Skin epidermis (tissue), 12 donors: ENCODE data around the gene PLPP4.

Source experiments
- H3K27ac ChIP-seq, 21 experiments: fragments of 200-600 bp; sonication (generic) in 11 of 21; one replicate each; pipeline ENCODE4 v1.5.0; 2020; ENCODE audit warnings: mild to moderate bottlenecking in 3 of 21, inconsistent platforms in 2 of 21, moderate library complexity in 2 of 21
- H3K4me3 ChIP-seq, 7 experiments: fragments of 200-600 bp; sonication (generic) in 2 of 7; one replicate each; pipeline ENCODE4 v1.5.0; 2020; ENCODE audit warnings: inconsistent platforms in 2 of 7, mild to moderate bottlenecking in 2 of 7, moderate library complexity in 1 of 7

PLPP4 gene

GRCh38 chr10:120555842-120556532 is 99.0 kb downstream of the PLPP4 start:
- no peak overlapping the region for H3K4me3 ChIP-seq
- no peak overlapping the region for H3K27ac ChIP-seq

DNA sequence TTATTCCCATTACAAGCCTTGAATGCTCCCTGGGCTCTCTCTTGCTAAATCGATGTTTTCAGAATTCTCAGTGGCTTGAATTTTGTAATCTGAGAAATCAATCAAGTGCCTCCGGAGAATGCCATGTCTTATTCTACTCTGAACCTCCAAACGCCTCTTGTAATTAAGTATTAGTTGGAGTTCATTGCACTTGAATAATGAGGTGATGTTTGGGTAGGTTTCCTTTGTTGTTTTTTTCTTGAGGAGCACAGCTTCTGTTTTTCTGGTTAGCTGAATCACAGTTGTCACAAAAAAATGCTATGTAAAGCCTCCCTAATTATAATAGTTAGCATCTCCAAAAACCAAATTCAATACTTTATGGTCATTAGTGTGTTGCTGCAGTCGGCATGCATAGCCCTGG is 100.3 kb downstream of the PLPP4 start:
- no peak overlapping the region for H3K27ac ChIP-seq
- no peak overlapping the region for H3K4me3 ChIP-seq

DNA sequence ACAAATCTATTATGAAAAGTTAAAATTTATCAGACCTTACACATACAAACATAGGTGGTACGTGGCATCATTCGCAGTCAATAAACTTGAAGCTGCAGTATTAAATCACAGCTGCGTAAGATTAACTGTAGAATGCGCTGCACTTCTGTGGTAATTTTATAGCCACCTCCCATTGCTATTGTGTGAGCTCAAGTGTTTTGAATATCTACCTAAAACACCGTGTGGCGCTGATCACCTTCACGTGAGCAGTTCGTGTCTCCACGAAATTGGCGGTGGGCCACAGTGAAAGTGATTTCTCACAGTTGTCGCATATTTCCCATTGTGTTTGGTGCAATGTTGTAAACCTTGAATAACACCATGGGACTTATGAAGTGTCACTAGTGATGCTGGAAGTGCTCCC is 102.8 kb downstream of the PLPP4 start:
- Histone ChIP-seq H3K4me3 (no peak overlapping the region), H3K27ac (no peak overlapping the region)

DNA sequence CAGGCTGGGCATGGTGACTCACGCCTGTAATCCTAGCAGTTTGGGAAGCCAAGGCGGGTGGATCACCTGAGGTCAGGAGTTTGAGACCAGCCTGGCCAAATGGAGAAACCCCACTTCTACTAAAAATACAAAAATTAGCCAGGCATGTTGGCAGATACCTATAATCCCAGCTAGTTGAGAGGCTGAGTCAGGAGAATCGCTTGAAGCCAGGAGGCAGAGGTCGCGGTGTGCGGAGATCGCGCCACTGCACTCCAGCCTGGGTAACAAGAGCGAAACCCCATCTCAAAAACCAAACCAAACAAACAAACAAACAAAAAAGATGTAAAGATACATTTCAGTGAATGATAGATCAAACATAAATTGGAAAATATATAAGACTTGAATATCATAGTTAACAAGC is 105.9 kb downstream of the PLPP4 start:
- no peak overlapping the region for H3K4me3 ChIP-seq
- no peak overlapping the region for H3K27ac ChIP-seq

GRCh38 chr10:120570418-120570817 is 113.4 kb downstream of the PLPP4 start:
- H3K27ac ChIP-seq = no peak overlapping the region
- H3K4me3 ChIP-seq = no peak overlapping the region

GRCh38 chr10:120571266-120571665 is 114.2 kb downstream of the PLPP4 start:
- H3K27ac ChIP-seq = no peak overlapping the region
- H3K4me3 ChIP-seq = no peak overlapping the region

DNA sequence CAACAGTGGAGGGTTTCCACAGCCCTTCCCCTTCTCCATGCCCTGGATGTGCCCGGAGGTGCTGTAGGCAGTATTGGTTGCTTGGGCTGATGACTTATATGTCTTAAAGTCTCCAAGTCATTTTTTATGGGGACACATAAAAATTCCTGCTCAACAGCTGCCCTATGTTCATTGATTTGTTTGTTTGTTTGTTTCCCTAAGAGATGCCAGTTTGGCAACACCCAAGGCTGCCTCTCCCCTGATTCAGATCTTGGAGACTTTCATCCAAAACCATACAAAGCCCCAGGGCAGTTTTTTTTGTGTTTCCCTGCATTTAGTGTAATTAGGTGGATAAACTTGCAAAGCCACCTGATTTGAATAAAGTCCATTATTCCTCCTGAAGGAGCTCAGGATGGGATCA is 115.3 kb downstream of the PLPP4 start:
- no peak overlapping the region for H3K4me3 ChIP-seq
- H3K27ac ChIP-seq = no peak overlapping the region

- H3K27ac ChIP-seq = no peak overlapping the region
- H3K4me3 ChIP-seq = no peak overlapping the region
Measured at GRCh38 chr10:120573355-120573754, 116.3 kb downstream of the PLPP4 start.

DNA sequence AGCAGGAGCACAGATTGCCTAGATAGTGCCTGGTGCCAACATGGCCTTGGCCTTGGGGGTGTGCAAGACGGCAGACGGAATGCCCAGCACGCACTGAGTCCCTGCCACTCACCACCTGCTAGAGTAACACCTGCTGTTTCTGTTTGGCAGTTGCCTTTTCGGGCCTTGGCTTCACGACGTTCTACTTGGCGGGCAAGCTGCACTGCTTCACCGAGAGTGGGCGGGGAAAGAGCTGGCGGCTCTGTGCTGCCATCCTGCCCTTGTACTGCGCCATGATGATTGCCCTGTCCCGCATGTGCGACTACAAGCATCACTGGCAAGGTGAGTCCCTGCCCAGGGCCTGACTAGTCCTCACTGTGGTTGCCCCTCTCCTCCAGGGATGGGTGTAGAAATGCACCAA is 118.0 kb downstream of the PLPP4 start:
- Histone ChIP-seq H3K27ac (no peak overlapping the region), H3K4me3 (no peak overlapping the region)

DNA sequence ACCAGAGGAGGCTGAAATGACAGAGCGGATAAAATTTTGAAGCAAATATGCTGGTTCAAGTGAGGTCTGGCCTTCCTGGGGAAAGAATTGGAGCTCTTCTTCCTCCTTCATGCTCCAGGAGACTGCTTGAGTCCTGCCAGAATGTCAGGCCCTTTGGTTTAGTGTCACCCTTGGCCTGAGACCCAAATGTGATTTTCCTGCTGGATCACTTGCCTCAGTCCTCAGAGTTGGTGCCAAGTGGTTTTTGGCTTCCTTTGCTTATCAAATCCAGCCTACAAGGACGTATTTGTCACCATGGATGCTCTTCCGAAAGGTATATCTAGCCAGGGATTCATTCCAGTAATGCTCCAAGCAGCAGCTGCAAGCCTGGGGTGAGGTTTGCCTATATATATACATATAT is 118.4 kb downstream of the PLPP4 start:
- no peak overlapping the region for H3K27ac ChIP-seq

GRCh38 chr10:120578134-120578533 is 121.1 kb downstream of the PLPP4 start:
- Histone ChIP-seq H3K27ac (no peak overlapping the region), H3K4me3 (no peak overlapping the region)

More for the DNA sequence above, 118.4 kb downstream of the PLPP4 start:
- no peak overlapping the region for H3K4me3 ChIP-seq

DNA sequence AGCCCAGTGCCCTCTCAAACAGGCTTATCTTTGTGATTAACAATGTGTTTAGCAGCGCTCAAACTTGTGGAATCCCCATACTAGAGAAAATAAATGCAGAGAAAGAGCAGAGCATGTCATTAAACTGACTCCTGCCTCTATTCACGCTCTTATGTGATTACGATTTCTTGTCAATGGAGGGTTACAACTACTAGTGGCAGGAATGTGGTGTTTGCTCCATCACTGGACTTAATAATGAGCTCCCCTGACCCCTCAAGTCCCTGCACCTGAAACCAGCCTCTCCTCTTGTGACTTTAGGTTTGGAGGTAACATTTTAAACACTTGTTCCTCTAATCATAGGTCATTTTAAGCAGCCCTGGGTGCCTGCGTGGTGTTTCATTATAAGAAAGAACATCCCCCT is 121.9 kb downstream of the PLPP4 start:
- Histone ChIP-seq H3K27ac (no peak overlapping the region), H3K4me3 (no peak overlapping the region)

DNA sequence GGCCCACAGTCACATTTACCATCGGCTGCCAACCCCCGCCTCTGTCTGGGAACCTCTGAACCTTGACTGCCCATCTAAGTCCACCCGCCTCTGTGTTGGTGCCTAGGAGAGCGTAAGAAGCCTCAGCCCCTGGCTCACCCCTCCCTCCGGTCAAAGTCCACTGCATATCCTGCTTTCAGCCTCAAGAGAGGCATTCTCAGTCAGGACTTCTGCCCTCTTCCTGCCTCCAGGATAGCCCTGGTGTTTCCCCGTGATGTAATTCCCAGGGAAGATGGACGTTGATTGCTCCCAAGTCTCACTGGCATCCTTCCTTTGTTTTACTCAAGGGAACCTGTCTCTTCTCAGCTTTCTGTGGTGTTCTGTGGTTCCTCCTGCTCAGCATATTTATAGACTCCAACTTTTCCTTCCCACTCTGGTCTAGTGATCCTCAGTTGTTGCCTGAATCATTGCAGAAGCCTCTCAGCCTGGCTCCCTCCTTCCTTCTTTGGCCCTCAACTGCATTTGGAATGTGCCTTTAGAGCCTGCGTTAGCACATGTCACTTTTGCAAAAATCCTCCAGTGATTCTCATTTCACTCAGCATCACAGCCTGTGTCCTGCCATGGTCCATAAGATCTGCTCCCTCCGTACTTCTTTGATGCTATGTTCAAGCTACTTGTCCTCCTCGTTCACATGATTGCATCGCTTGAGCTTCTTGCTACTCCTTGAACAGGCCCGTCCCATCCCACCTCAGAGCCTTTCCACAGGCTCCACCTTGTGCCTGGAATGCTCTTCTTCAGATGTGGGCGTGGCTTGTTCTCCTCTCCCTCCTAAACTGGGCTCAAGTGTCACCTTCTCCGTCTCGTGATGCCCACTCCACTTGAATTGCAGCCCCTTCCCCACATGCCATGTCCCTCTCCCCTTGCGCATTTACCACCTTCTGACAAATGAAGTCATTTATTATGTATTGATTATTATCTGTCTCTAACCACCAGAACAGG is 124.2 kb downstream of the PLPP4 start:
- H3K4me3 ChIP-seq = no peak overlapping the region
- no peak overlapping the region for H3K27ac ChIP-seq

DNA sequence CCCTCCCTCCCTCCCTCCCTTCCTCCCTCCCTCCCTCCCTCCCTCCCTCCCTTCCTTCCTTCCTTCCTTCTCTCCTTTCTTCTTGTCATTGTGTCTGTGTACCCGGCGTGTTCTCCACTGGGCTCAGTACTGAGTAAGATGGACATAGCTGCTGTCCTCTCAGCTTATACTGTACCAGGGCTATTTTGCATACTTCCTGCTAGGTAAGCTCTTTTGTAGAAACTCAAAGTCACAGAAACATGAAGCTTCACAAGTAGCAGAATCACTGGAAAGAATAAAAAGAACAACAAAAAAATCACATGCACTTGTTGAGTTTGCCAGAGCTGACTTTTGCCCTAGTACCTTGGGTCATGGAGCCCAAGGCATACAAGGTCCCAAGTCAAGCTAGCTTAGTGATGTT is 125.7 kb downstream of the PLPP4 start:
- Histone ChIP-seq H3K4me3 (no peak overlapping the region), H3K27ac (no peak overlapping the region)

DNA sequence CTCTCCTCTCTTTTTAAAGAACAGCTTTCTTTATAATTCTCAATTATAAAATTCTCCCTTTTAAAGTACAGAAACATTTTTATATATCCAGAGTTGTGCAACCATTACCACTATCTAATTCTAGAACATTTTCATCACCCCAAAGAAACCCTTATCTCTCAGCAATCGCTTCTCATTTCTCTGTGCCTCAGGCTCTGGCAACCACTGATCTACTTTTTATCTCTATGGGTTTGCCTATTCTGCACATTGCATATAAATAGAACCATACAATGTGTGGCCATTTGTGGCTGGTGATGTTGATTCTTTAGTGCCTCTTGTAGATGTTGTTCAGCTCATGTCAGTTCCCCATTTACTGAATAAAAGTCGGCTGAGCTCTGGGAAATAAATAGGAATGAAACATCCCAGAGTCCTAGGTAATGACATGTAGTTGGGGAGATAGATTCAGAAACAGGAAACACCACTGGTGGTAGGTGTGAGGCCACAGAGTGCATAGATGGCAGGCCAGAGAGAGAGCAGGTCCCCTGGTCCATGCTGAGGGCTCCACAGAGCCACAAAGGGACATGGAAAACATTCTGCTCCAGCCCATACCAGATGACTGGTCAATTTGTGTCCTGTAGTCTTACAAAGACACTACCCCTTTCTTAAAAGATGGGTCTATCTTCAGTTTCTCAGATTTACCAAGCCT is 126.5 kb downstream of the PLPP4 start:
- H3K4me3 ChIP-seq = no peak overlapping the region

DNA sequence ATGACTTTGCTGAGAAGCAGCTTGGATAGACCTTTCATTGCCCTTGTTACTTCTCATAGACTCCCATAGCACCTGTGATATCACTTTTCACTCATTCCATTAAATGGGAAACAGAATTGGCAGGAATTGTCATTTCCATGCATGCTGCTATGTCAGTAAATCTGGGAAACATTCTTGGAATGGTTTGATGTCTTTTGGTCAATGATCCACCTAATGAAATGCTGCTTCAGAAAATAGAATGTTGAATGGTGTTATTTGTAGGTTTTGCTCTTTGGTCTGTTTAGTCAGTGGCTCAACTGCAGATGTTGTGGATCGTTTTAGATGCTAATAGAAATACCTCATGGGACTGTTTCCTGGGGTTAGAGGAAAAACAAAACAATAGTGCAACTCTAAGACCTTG is 127.8 kb downstream of the PLPP4 start:
- Histone ChIP-seq H3K27ac (no peak overlapping the region), H3K4me3 (no peak overlapping the region)

More for the DNA sequence above, 126.5 kb downstream of the PLPP4 start:
- H3K27ac ChIP-seq = no peak overlapping the region

GRCh38 chr10:120586471-120586872 is 129.4 kb downstream of the PLPP4 start:
- H3K27ac ChIP-seq = no peak overlapping the region
- H3K4me3 ChIP-seq = no peak overlapping the region

GRCh38 chr10:120587061-120587460 is 130.0 kb downstream of the PLPP4 start:
- H3K4me3 ChIP-seq = no peak overlapping the region
- H3K27ac ChIP-seq = no peak overlapping the region

GRCh38 chr10:120588311-120588710 is 131.3 kb downstream of the PLPP4 start:
- Histone ChIP-seq H3K27ac (no peak overlapping the region), H3K4me3 (no peak overlapping the region)

GRCh38 chr10:120593693-120594092 is 136.7 kb downstream of the PLPP4 start:
- Histone ChIP-seq H3K4me3 (no peak overlapping the region), H3K27ac (no peak overlapping the region)

GRCh38 chr10:120597902-120598301 is 140.9 kb downstream of the PLPP4 start:
- Histone ChIP-seq H3K4me3 (no peak overlapping the region), H3K27ac (no peak overlapping the region)
